ENCODE measurements around the gene MRAS.

DNA sequence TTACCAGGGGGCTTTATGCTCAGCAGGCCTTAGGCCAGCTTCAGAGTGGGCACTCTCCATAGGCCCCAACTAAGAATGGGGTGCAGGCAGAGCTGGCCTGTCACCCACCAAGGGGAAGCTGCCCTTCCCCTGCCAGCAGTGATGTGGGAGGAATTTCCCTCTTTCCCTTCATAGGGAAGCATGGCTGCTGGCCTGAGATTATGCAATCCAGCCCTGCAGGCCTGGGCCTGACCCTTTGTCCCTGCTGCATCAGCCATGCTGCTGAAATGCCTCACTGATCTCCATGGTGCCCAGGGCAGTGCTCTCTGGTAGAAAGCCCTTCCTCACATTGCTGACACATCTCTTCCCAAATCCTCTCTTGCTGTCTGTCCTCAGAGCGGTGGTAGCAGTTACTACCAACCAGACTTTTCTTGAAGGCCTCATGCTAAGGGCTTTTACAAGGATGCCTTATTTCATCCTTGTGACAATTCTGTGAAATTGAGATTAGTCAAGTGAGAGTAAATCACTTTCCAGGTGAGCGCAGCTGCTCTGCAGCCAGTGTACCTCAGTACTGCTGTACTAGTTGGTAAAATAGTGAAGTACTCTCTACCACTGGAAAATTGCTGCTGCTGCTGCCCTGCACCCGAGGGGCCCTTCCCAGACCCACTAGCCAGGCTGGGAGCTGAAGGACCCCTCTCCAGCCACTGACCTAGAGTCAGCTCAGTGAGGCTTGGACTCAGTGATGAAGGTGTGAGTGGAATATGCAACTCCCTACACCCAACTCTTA lies 33.8 kb downstream of the MRAS start:
- TF ChIP-seq, protein P1, sequence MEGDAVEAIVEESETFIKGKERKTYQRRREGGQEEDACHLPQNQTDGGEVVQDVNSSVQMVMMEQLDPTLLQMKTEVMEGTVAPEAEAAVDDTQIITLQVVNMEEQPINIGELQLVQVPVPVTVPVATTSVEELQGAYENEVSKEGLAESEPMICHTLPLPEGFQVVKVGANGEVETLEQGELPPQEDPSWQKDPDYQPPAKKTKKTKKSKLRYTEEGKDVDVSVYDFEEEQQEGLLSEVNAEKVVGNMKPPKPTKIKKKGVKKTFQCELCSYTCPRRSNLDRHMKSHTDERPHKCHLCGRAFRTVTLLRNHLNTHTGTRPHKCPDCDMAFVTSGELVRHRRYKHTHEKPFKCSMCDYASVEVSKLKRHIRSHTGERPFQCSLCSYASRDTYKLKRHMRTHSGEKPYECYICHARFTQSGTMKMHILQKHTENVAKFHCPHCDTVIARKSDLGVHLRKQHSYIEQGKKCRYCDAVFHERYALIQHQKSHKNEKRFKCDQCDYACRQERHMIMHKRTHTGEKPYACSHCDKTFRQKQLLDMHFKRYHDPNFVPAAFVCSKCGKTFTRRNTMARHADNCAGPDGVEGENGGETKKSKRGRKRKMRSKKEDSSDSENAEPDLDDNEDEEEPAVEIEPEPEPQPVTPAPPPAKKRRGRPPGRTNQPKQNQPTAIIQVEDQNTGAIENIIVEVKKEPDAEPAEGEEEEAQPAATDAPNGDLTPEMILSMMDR (IDR thresholded peaks at IDR 0.05; ENCODE audit: insufficient read depth, low read depth, low read length) = no peak
- TF ChIP-seq EZH2 (IDR thresholded peaks at IDR 0.05; ENCODE audit: insufficient read depth, low read length) = no peak
